Caco-2 (cell line): ENCODE measurements around the gene FARP1. TPM values are rescaled to one million over a fixed set of nuclear protein-coding genes. Genes with fewer than 3 reads are reported as not detected.

ENCODE experiments used
- BruUV-seq: library from RNA; stranded (reverse); fragments of 400-500 nt; replicated peaks from 2 replicates; lab custom pipeline; 2021; lab: Mats Ljungman, UMichigan
- CTCF ChIA-PET: fragments of 300-600 bp; sonication (Branson Sonifier 250); formaldehyde crosslinking; loops from one replicate; lab custom pipeline; 2022; ENCODE audit warnings: antibody characterized with exemption; lab: Charles Lee
- POLR2A ChIA-PET: fragments of 300-600 bp; sonication (Branson Sonifier 250); formaldehyde crosslinking; loops from one replicate; lab custom pipeline; 2022; ENCODE audit warnings: antibody characterized with exemption; lab: Charles Lee
- DNase-seq, 2 experiments: peaks; one replicate each; pipeline versions ENCODE4 v3.0.0 to v3.0.0-alpha.2; 2020 to 2022
- H3K27me3 ChIP-seq: replicated peaks from 2 replicates; pipeline ENCODE4 v1.6.0; 2011; ENCODE audit warnings: low read length; ENCODE audit not compliant: control insufficient read depth, insufficient read depth
- H3K36me3 ChIP-seq: 2 replicates; pipeline ENCODE4 v1.5.1; 2011; ENCODE audit warnings: low read length; ENCODE audit not compliant: control insufficient read depth, insufficient read depth
- H3K4me1 ChIP-seq: fragments of 250-450 bp; sonication (Bioruptor Pico); 2 replicates; pipeline ENCODE4 v1.5.1; 2020; ENCODE audit warnings: mild to moderate bottlenecking
- H3K4me3 ChIP-seq: 2 replicates; pipeline ENCODE4 v1.5.1; 2011; ENCODE audit warnings: low read depth, mild to moderate bottlenecking, control low read depth, low read length
- H3K9me3 ChIP-seq: fragments of 250-450 bp; sonication (Bioruptor Pico); 2 replicates; pipeline ENCODE4 v1.5.1; 2020; ENCODE audit warnings: mild to moderate bottlenecking, moderate library complexity
- H3K27ac Mint-ChIP-seq: one replicate; pipeline ENCODE4 v1.8.0; 2022; ENCODE audit warnings: mixed read lengths; ENCODE audit not compliant: unreplicated experiment
- H3K27me3 Mint-ChIP-seq: one replicate; pipeline ENCODE4 v1.8.0; 2022; ENCODE audit warnings: mixed read lengths; ENCODE audit not compliant: insufficient read depth, unreplicated experiment
- H3K36me3 Mint-ChIP-seq: one replicate; pipeline ENCODE4 v1.8.0; 2022; ENCODE audit warnings: mild to moderate bottlenecking, mixed read lengths; ENCODE audit not compliant: insufficient read depth, unreplicated experiment
- H3K4me1 Mint-ChIP-seq: one replicate; pipeline ENCODE4 v1.8.0; 2022; ENCODE audit warnings: low read depth, mixed read lengths; ENCODE audit not compliant: unreplicated experiment
- H3K4me3 Mint-ChIP-seq: one replicate; pipeline ENCODE4 v1.8.0; 2022; ENCODE audit warnings: mild to moderate bottlenecking, moderate library complexity, mixed read lengths; ENCODE audit not compliant: unreplicated experiment
- H3K9me3 Mint-ChIP-seq: one replicate; pipeline ENCODE4 v1.8.0; 2022; ENCODE audit warnings: mixed read lengths; ENCODE audit not compliant: unreplicated experiment
- intact Hi-C: fragments of 100-400 bp; cut with micrococcal nuclease; formaldehyde crosslinking; loops from one replicate; pipeline ENCODE4 v1.10.0; 2022; ENCODE audit not compliant: unreplicated experiment
- total RNA-seq: library from RNA; stranded (reverse); gene quantifications from 2 replicates; pipeline ENCODE4 v1.2.3, GENCODE V29; 2022
- TF ChIP-seq, protein P1 (sequence below), 2 experiments: fragments of 200-600 bp in 1 of 2; IDR thresholded peaks; 1 replicate in 1 of 2; 2 replicates in 1 of 2; pipeline versions ENCODE4 v1.5.1 to v1.8.0; 2011 to 2022; ENCODE audit warnings: antibody characterized with exemption in 1 of 2, control low read depth in 1 of 2, inconsistent platforms in 1 of 2, low read depth in 1 of 2, low read length in 1 of 2, mild to moderate bottlenecking in 1 of 2, moderate library complexity in 1 of 2; ENCODE audit not compliant: insufficient read depth in 1 of 2, severe bottlenecking in 1 of 2, unreplicated experiment in 1 of 2

Gene FARP1
- total RNA-seq, 1 experiment from 2014 or later, result 189 TPM

DNA sequence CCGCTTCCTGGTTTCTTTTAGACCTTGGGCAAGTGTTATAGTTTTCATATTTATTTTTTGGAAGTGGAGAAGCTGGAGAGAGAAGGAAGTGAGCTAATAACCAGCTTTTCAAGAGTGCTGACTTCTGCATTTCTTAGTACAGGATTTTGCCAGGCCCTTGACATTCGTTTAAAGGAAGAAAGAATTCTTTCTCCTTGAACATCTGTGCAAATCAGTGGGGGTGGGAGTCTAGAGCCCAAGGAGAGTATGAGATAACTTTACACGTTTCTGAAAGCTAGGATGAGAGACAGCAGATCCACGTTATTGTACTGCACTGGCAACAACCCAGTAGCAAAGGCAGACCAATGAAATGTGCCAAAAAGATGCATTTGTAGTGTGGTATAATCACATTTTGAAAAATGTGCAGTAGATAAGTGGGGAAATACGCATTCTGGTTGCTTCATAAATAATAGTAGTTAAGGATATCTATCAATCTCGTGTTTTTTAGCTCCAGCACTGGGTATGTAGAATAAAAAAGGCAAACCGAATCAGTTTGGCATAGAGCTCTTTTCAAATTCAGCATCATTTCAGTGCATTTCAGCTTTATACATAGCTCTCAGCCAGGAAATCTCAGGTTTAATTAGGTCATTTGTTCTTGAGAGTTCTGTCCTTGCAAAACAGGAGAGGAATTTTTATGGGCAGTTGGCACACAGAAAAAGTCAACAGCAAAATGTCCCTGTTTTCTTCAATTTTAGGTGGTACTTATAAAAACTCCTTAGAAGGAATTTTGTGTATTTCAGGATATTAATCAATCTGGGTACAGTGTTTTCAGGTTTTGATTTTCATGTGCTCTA, 29.9 kb downstream of the FARP1 start:
- ChIA-PET POLR2A (no interaction called here), CTCF (no interaction called here)
- no peaks in the 10 kb centered on the region for H3K27me3 Mint-ChIP-seq
- H3K4me1 Mint-ChIP-seq, result peaks cover 30% of the 10 kb centered on the region
- H3K27me3 ChIP-seq, result no peaks in the 10 kb centered on the region
- peaks cover 6% of the 10 kb centered on the region for H3K36me3 Mint-ChIP-seq
- peaks cover 53% of the 10 kb centered on the region for H3K4me1 ChIP-seq
- H3K4me3 Mint-ChIP-seq, result peak overlapping the region; percentile 43
- TF ChIP-seq, protein P1, sequence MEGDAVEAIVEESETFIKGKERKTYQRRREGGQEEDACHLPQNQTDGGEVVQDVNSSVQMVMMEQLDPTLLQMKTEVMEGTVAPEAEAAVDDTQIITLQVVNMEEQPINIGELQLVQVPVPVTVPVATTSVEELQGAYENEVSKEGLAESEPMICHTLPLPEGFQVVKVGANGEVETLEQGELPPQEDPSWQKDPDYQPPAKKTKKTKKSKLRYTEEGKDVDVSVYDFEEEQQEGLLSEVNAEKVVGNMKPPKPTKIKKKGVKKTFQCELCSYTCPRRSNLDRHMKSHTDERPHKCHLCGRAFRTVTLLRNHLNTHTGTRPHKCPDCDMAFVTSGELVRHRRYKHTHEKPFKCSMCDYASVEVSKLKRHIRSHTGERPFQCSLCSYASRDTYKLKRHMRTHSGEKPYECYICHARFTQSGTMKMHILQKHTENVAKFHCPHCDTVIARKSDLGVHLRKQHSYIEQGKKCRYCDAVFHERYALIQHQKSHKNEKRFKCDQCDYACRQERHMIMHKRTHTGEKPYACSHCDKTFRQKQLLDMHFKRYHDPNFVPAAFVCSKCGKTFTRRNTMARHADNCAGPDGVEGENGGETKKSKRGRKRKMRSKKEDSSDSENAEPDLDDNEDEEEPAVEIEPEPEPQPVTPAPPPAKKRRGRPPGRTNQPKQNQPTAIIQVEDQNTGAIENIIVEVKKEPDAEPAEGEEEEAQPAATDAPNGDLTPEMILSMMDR (IDR thresholded peaks at IDR 0.05; ENCODE audit: insufficient read depth in 1 of 2, low read depth in 1 of 2, low read length in 1 of 2, severe bottlenecking in 1 of 2, unreplicated experiment in 1 of 2), result no peak
- H3K9me3 ChIP-seq, result no peaks in the 10 kb centered on the region
- peak overlapping the region; percentile 82 for H3K27ac Mint-ChIP-seq
- H3K9me3 Mint-ChIP-seq, result no peaks in the 10 kb centered on the region
- H3K4me3 ChIP-seq, result no peak overlapping the region
- TSS peak; percentile 8 for BruUV-seq
- DNase-seq, result no peak
- peaks cover 1% of the 10 kb centered on the region for H3K36me3 ChIP-seq
- intact Hi-C loops, result loop anchor here (10.0 kb wide), 1 partner anchor 92 kb away; no protein-coding TSS in a partner anchor

DNA sequence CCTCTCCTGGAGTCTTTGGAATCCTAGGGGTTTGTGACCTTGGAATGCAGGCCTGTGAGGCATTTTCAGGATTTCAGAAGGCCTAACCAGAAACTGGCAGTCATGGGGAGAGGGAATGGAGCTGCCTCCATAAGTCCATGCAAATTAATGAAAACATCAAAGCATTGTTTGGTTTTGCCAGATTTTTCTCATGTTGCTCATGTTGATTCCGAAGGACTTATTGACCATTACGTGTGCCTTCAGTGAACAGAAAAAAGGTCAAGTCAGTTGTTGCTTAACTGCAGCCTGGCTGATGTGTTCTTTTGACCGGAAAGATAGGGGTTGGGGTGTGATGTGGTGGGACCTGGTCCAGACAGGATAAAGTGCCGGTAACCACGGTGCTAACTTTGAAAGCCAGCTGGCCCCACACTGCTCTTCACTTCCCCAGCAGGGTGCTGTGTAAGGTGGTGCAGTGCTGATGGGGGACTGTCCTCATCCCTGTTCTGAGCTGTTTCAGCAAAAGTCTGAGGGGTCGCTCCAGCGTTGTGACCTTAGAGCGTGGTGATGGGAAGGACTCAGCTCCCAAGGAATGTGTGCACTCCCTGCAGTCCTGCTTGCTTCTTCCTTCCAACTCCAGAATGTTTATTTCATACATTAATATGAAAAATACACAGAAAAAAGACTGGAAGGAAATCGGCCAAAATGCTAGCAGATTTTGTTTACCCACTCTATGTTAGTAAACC, 30.7 kb downstream of the FARP1 start:
- no TSS peak for BruUV-seq
- Mint-ChIP-seq H3K27me3 (no peaks in the 10 kb centered on the region), H3K9me3 (no peaks in the 10 kb centered on the region), H3K27ac (peak overlapping the region; percentile 82), H3K4me1 (peaks cover 30% of the 10 kb centered on the region), H3K36me3 (peaks cover 10% of the 10 kb centered on the region), H3K4me3 (peak overlapping the region; percentile 20)
- Histone ChIP-seq H3K27me3 (no peaks in the 10 kb centered on the region), H3K9me3 (no peaks in the 10 kb centered on the region), H3K36me3 (peaks cover 1% of the 10 kb centered on the region), H3K4me1 (peaks cover 54% of the 10 kb centered on the region), H3K4me3 (no peak overlapping the region)
- TF ChIP-seq, protein P1 (IDR thresholded peaks at IDR 0.05; ENCODE audit: insufficient read depth in 1 of 2, low read depth in 1 of 2, low read length in 1 of 2, severe bottlenecking in 1 of 2, unreplicated experiment in 1 of 2), result no peak
- ChIA-PET POLR2A (no interaction called here), CTCF (no interaction called here)
- DNase-seq, result peak in 1 of 2 experiments; percentile 38
- intact Hi-C loops, result loop anchor here (10.0 kb wide), 1 partner anchor 91 kb away; no protein-coding TSS in a partner anchor

DNA sequence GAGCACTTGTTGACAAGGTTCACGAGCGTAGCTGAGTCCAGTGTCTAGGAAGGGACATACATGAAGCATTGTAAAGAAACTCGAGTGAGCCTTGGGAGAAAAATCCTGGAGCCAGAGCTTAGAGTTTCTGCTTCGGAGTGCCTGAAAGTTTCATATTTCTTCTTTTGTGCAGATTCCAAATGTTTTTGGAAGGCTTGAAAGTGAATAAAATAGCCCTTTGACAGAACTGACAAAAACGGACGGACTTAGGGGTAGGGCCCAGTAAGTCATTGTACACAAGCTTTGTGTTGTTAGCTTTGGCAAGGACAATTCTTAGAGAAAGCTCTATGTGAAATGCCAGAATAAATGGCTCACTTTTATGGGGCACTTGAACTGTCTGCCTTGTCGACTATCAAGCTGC, 31.4 kb downstream of the FARP1 start:
- no peaks in the 10 kb centered on the region for H3K9me3 Mint-ChIP-seq
- no peaks in the 10 kb centered on the region for H3K9me3 ChIP-seq
- ChIA-PET CTCF (no interaction called here), POLR2A (no interaction called here)
- peaks cover 17% of the 10 kb centered on the region for H3K36me3 Mint-ChIP-seq
- BruUV-seq, result no TSS peak
- peaks cover 30% of the 10 kb centered on the region for H3K4me1 Mint-ChIP-seq
- no peak overlapping the region for H3K27ac Mint-ChIP-seq
- peaks cover 58% of the 10 kb centered on the region for H3K4me1 ChIP-seq
- TF ChIP-seq, protein P1 (IDR thresholded peaks at IDR 0.05; ENCODE audit: insufficient read depth in 1 of 2, low read depth in 1 of 2, low read length in 1 of 2, severe bottlenecking in 1 of 2, unreplicated experiment in 1 of 2), result no peak
- H3K27me3 ChIP-seq, result no peaks in the 10 kb centered on the region
- DNase-seq, result no peak
- no peak overlapping the region for H3K4me3 ChIP-seq
- intact Hi-C loops, result loop anchor here (10.0 kb wide), 1 partner anchor 90 kb away; no protein-coding TSS in a partner anchor
- H3K36me3 ChIP-seq, result peaks cover 1% of the 10 kb centered on the region
- no peaks in the 10 kb centered on the region for H3K27me3 Mint-ChIP-seq
- H3K4me3 Mint-ChIP-seq, result no peak overlapping the region
